ENCODE data around the gene CDC42EP5.

Gene CDC42EP5

GRCh38 chr19:54461613-54462012 lies 11.5 kb downstream of the CDC42EP5 start:
- DNase-seq, result no peak

- DNase-seq, result no peak
These were observed 11.9 kb downstream of the CDC42EP5 start for GRCh38 chr19:54461210-54461609.

- DNase-seq, result no peak
These were observed 12.7 kb downstream of the CDC42EP5 start for GRCh38 chr19:54460230-54461005.

- no peak for DNase-seq
These were observed 13.5 kb downstream of the CDC42EP5 start for GRCh38 chr19:54459282-54460229.

- DNase-seq, result no peak
These were observed 14.3 kb downstream of the CDC42EP5 start for GRCh38 chr19:54458648-54459281.

GRCh38 chr19:54457773-54458647 lies 15.1 kb downstream of the CDC42EP5 start:
- no peak for DNase-seq

GRCh38 chr19:54456423-54457373 lies 16.4 kb downstream of the CDC42EP5 start:
- DNase-seq, result no peak

- no peak for DNase-seq
These were observed 17.2 kb downstream of the CDC42EP5 start for GRCh38 chr19:54455786-54456422.

GRCh38 chr19:54454781-54455675 lies 18.1 kb downstream of the CDC42EP5 start:
- DNase-seq, result no peak

- DNase-seq, result no peak
These were observed 18.9 kb downstream of the CDC42EP5 start for GRCh38 chr19:54453921-54454780.

- no peak for DNase-seq
These were observed 20.5 kb downstream of the CDC42EP5 start for GRCh38 chr19:54452626-54453025.

GRCh38 chr19:54451997-54452396 lies 21.1 kb downstream of the CDC42EP5 start:
- no peak for DNase-seq

- no peak for DNase-seq
These were observed 21.7 kb downstream of the CDC42EP5 start for GRCh38 chr19:54451331-54451871.

- DNase-seq, result no peak
These were observed 23.4 kb downstream of the CDC42EP5 start for GRCh38 chr19:54449701-54450069.

- peak; percentile 100 for DNase-seq
These were observed 24.1 kb downstream of the CDC42EP5 start, which contains the start of gene LENG8 for GRCh38 chr19:54448774-54449700. Gene LENG8 (plus strand): TSS chr19:54449199. CDS start chr19:54451345, 2,146 bp downstream.

- DNase-seq, result peak; percentile 80
These were observed 24.9 kb downstream of the CDC42EP5 start for GRCh38 chr19:54448040-54448773.

Measured in retina (tissue), 1 donor.